Stimulated activated naive B cell treated with anti-CD40 and anti-IgM and Interleukin-4, amounts not matched to agents 10 μg/mL and 1 μg/mL and 100 μg/mL, for 72 hours (primary cell): Measurements from ENCODE around the gene HOXC9.

ENCODE experiments used
- ATAC-seq, 2 donors: fragments of 150-1000 bp; cut with Tn5 transposase; replicated peaks; 2 replicates each; pipeline ENCODE4 v1.10.0; 2021; ENCODE audit warnings: moderate library complexity in 1 of 2
- DNase-seq: peaks from one replicate; pipeline ENCODE4 v3.0.0; 2021
- H3K27ac Mint-ChIP-seq: one replicate; pipeline ENCODE4 v1.8.0; 2022; ENCODE audit warnings: mild to moderate bottlenecking, mixed read lengths
- H3K27me3 Mint-ChIP-seq, 2 donors: one replicate each; pipeline ENCODE4 v1.8.0; 2022; ENCODE audit warnings: mixed read lengths in 2 of 2
- H3K36me3 Mint-ChIP-seq, 2 donors: one replicate each; pipeline ENCODE4 v1.8.0; 2022; ENCODE audit warnings: mixed read lengths in 2 of 2, mild to moderate bottlenecking in 1 of 2
- H3K4me1 Mint-ChIP-seq, 2 donors: one replicate each; pipeline ENCODE4 v1.8.0; 2022; ENCODE audit warnings: mixed read lengths in 2 of 2, mild to moderate bottlenecking in 1 of 2
- H3K4me3 Mint-ChIP-seq, 2 donors: one replicate each; pipeline ENCODE4 v1.8.0; 2022; ENCODE audit warnings: mild to moderate bottlenecking in 2 of 2, mixed read lengths in 2 of 2, moderate library complexity in 1 of 2
- H3K9me3 Mint-ChIP-seq, 2 donors: one replicate each; pipeline ENCODE4 v1.8.0; 2022; ENCODE audit warnings: mixed read lengths in 2 of 2, mild to moderate bottlenecking in 1 of 2

HOXC9 gene

GRCh38 chr12:54046809-54047159, 46.8 kb downstream of the HOXC9 start:
- peak overlapping the region; percentile 66 to 71 for H3K4me3 Mint-ChIP-seq
- peaks cover 19 to 35% of the 10 kb centered on the region in 2 donors for H3K4me1 Mint-ChIP-seq
- DNase-seq = no peak
- no peak for ATAC-seq
- no peaks in the 10 kb centered on the region for H3K36me3 Mint-ChIP-seq
- H3K9me3 Mint-ChIP-seq = no peaks in the 10 kb centered on the region
- H3K27me3 Mint-ChIP-seq = peaks cover 97 to 100% of the 10 kb centered on the region in 2 donors
- peak overlapping the region; percentile 68 for H3K27ac Mint-ChIP-seq

- no peak for DNase-seq
- no peak for ATAC-seq
- Mint-ChIP-seq H3K4me1 (peaks cover 22 to 41% of the 10 kb centered on the region in 2 donors), H3K27me3 (peaks cover 95 to 100% of the 10 kb centered on the region in 2 donors), H3K27ac (peak overlapping the region; percentile 68), H3K9me3 (no peaks in the 10 kb centered on the region), H3K36me3 (no peaks in the 10 kb centered on the region), H3K4me3 (peak overlapping the region; percentile 66 to 71)
Observed at GRCh38 chr12:54047160-54047963, 47.4 kb downstream of the HOXC9 start.

GRCh38 chr12:54047964-54048303, 48.0 kb downstream of the HOXC9 start:
- Mint-ChIP-seq H3K4me3 (peak overlapping the region in 1 of 2 donors; percentile 71), H3K4me1 (peaks cover 26 to 47% of the 10 kb centered on the region in 2 donors), H3K9me3 (no peaks in the 10 kb centered on the region), H3K27me3 (peaks cover 93 to 100% of the 10 kb centered on the region in 2 donors), H3K36me3 (no peaks in the 10 kb centered on the region), H3K27ac (no peak overlapping the region)
- DNase-seq (no peak), ATAC-seq (no peak)

- peaks cover 92 to 100% of the 10 kb centered on the region in 2 donors for H3K27me3 Mint-ChIP-seq
- peaks cover 28 to 53% of the 10 kb centered on the region in 2 donors for H3K4me1 Mint-ChIP-seq
- DNase-seq (no peak), ATAC-seq (no peak)
- H3K36me3 Mint-ChIP-seq = no peaks in the 10 kb centered on the region
- no peaks in the 10 kb centered on the region for H3K9me3 Mint-ChIP-seq
- no peak overlapping the region for H3K4me3 Mint-ChIP-seq
- H3K27ac Mint-ChIP-seq = no peak overlapping the region
Observed at GRCh38 chr12:54048406-54049093, 48.6 kb downstream of the HOXC9 start.

GRCh38 chr12:54049108-54049507, 49.1 kb downstream of the HOXC9 start:
- H3K4me1 Mint-ChIP-seq = peaks cover 28 to 58% of the 10 kb centered on the region in 2 donors
- H3K36me3 Mint-ChIP-seq = no peaks in the 10 kb centered on the region
- no peak for DNase-seq
- H3K27me3 Mint-ChIP-seq = peaks cover 86 to 100% of the 10 kb centered on the region in 2 donors
- no peak for ATAC-seq
- H3K9me3 Mint-ChIP-seq = no peaks in the 10 kb centered on the region
- no peak overlapping the region for H3K27ac Mint-ChIP-seq
- H3K4me3 Mint-ChIP-seq = no peak overlapping the region

GRCh38 chr12:54050482-54050810, 50.5 kb downstream of the HOXC9 start:
- H3K27ac Mint-ChIP-seq = no peak overlapping the region
- DNase-seq = no peak
- H3K4me1 Mint-ChIP-seq = peaks cover 28 to 67% of the 10 kb centered on the region in 2 donors
- no peaks in the 10 kb centered on the region for H3K36me3 Mint-ChIP-seq
- no peaks in the 10 kb centered on the region for H3K9me3 Mint-ChIP-seq
- ATAC-seq = no peak
- H3K4me3 Mint-ChIP-seq = peak overlapping the region; percentile 2 to 52
- peaks cover 83 to 96% of the 10 kb centered on the region in 2 donors for H3K27me3 Mint-ChIP-seq

DNA sequence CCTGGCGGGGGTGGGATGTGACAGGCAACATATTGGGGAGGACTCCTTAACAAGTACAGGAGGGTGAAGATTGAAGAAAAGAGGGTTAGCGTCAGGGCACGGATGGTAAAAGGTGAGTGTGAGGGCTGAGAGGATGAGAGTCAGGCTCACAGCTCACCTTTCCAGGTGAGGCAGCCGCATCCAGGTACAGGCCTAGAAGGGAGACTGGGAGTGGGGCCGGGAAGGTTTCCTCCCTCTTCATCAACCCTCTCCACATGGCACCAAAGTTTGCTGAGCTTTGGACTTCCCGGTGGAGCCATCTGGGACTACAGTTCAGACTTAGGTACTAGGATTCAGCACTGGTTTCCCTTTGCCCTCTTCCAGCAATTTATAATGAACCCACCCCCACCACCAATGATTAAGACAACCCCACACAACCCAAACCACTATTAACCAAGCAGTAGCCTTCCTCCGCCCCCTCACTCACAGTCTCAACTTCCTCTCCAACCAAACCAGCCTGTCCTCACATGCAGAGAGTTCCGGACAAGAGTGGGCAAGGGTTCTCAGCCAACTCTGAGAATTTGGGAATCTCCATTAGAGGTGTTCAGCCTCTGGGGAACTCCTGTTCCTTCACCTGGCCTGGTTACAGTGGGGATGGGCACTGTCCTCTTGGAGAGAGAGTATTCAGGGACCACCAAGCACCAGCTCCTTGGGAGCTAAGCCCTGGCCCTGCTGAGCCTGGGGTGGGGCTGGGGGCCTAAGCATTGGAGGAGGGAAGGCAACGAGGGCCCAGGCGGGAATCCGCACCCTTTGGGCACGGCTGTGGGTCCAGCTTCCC, 51.3 kb downstream of the HOXC9 start:
- no peak overlapping the region for H3K27ac Mint-ChIP-seq
- no peak for DNase-seq
- peaks cover 83 to 93% of the 10 kb centered on the region in 2 donors for H3K27me3 Mint-ChIP-seq
- H3K4me1 Mint-ChIP-seq = peaks cover 28 to 67% of the 10 kb centered on the region in 2 donors
- H3K9me3 Mint-ChIP-seq = no peaks in the 10 kb centered on the region
- H3K4me3 Mint-ChIP-seq = peak overlapping the region in 1 of 2 donors; percentile 12
- H3K36me3 Mint-ChIP-seq = no peaks in the 10 kb centered on the region
- ATAC-seq = no peak

DNA sequence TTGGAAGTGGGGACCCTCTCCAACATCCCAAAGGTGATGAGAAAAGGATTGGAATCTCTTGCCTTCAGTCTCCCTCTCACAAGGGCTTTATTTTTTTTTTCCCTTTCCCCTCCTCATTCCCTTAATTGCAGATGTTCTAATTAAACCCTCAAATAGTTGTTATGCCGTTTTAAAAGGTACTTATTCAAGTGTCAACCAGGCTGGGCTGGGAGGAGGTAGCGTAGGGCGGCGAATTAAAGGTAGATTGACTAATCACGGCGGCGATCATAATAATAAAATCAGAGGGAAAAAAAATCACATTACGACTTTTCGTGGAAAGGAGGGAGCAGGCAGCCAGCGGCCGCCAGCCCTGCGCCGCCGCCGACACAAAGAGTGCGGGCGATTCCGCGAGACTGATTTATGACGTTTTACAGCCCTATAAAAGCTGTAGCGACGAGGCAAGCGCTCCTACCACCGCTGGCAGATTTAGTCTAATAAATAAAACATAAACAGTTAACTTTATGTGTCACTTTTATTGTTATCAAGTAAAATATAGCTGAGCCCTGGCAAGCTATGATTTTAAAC, 52.0 kb downstream of the HOXC9 start:
- no peaks in the 10 kb centered on the region for H3K9me3 Mint-ChIP-seq
- H3K27me3 Mint-ChIP-seq = peaks cover 79 to 92% of the 10 kb centered on the region in 2 donors
- peaks cover 27 to 61% of the 10 kb centered on the region in 2 donors for H3K4me1 Mint-ChIP-seq
- H3K27ac Mint-ChIP-seq = peak overlapping the region; percentile 7
- DNase-seq = no peak
- H3K36me3 Mint-ChIP-seq = no peaks in the 10 kb centered on the region
- peak overlapping the region; percentile 2 to 26 for H3K4me3 Mint-ChIP-seq
- ATAC-seq = no peak

- peak in 1 of 2 donors; percentile 16 for ATAC-seq
- H3K36me3 Mint-ChIP-seq = no peaks in the 10 kb centered on the region
- peaks cover 78 to 92% of the 10 kb centered on the region in 2 donors for H3K27me3 Mint-ChIP-seq
- H3K4me1 Mint-ChIP-seq = peaks cover 26 to 56% of the 10 kb centered on the region in 2 donors
- H3K4me3 Mint-ChIP-seq = peak overlapping the region; percentile 85 to 86
- DNase-seq = no peak
- no peaks in the 10 kb centered on the region for H3K9me3 Mint-ChIP-seq
- H3K27ac Mint-ChIP-seq = peak overlapping the region; percentile 89
Observed at GRCh38 chr12:54052438-54053002, 52.6 kb downstream of the HOXC9 start.
